H1 (cell line): ENCODE measurements around the gene CFAP141. TPM values are rescaled to one million over a fixed set of nuclear protein-coding genes. Genes with fewer than 3 reads are reported as not detected.

Experiments
- ASH2L ChIP-seq: fragments of 200-600, 300-600 bp; sonication (generic); IDR thresholded peaks from one replicate; pipeline ENCODE4 v1.7.1; 2017; ENCODE audit warnings: low read length
- ATF3 ChIP-seq: IDR thresholded peaks from 2 replicates; pipeline ENCODE4 v1.6.1; 2011; ENCODE audit warnings: low read depth, mild to moderate bottlenecking, low read length; ENCODE audit not compliant: insufficient read depth
- CHD2 ChIP-seq: IDR thresholded peaks from 2 replicates; pipeline ENCODE4 v1.6.1; 2012; ENCODE audit warnings: low read length, improper control_type of control experiment
- CTCF ChIP-seq, 3 experiments: IDR thresholded peaks; 1 replicate in 2 of 3; 2 replicates in 1 of 3; pipeline versions ENCODE4 v1.5.1 to v1.6.1; 2011; ENCODE audit warnings: low read length in 3 of 3, mild to moderate bottlenecking in 3 of 3, inconsistent platforms in 2 of 3, low read depth in 1 of 3, moderate library complexity in 1 of 3; ENCODE audit not compliant: insufficient read depth in 1 of 3; ENCODE audit errors: control extremely low read depth in 1 of 3
- HDAC2 ChIP-seq, 2 experiments: fragments of 300-600 bp in 1 of 2; sonication (generic) in 1 of 2; IDR thresholded peaks; 2 replicates each; pipeline ENCODE4 v1.6.1; 2011 to 2012; ENCODE audit warnings: low read depth in 2 of 2, low read length in 2 of 2, mild to moderate bottlenecking in 2 of 2, moderate library complexity in 2 of 2, borderline replicate concordance in 1 of 2, inconsistent platforms in 1 of 2
- RBBP5 ChIP-seq: IDR thresholded peaks from 2 replicates; pipeline ENCODE4 v1.7.1; 2012; ENCODE audit warnings: low read depth, mild to moderate bottlenecking, inconsistent platforms, low read length, moderate library complexity, borderline replicate concordance
- RXRA ChIP-seq: IDR thresholded peaks from 2 replicates; pipeline ENCODE4 v1.6.1; 2011; ENCODE audit warnings: low read depth, mild to moderate bottlenecking, low read length, moderate library complexity; ENCODE audit not compliant: insufficient read depth
- SP1 ChIP-seq: IDR thresholded peaks from 2 replicates; pipeline ENCODE4 v1.6.1; 2011; ENCODE audit warnings: low read depth, low read length
- TBP ChIP-seq: IDR thresholded peaks from 2 replicates; pipeline ENCODE4 v1.6.1; 2011; ENCODE audit warnings: low read depth, low read length, improper control_type of control experiment
- polyA plus RNA-seq, 7 experiments: library from polyadenylated mRNA; depleted of rRNA in 3 of 7; stranded (reverse) in 5 of 7; unstranded in 2 of 7; fragments of >200 nt in 5 of 7; fragments of 200-250 nt in 2 of 7; gene quantifications; 1 replicate in 5 of 7; 2 replicates in 1 of 7; 4 replicates in 1 of 7; pipeline versions ENCODE4 v1.2.1 to v1.2.3, GENCODE V29; 2011 to 2013; ENCODE audit warnings: missing spikeins in 2 of 7, mixed read lengths in 2 of 7
- total RNA-seq: library from RNA; stranded (reverse); fragmentation: NEBNext Ultra II Directional; extraction: Animal tissue kit (Norgen Biotek cat#: 25700); gene quantifications from 2 replicates; pipeline ENCODE4 v1.2.1, GENCODE V29; 2021

The CFAP141 gene
- total and polyA plus RNA-seq, 2 of the 8 experiments (the other 6 are each of a cell fraction or from before 2014, with no cell fraction given): not detected

GRCh38 chr1:154198756-154199562, 7.2 kb downstream of the CFAP141 start (continued):
- no peak for TF ChIP-seq RBBP5
- no peak for TF ChIP-seq ASH2L
- no peak for TF ChIP-seq TBP
- no peak for TF ChIP-seq CHD2
- peak; percentile 3 to 63 (median 49); a peak in 3 of 4 replicates for TF ChIP-seq CTCF (IDR thresholded peaks at IDR 0.05; ENCODE audit: control extremely low read depth in 1 of 3, insufficient read depth in 1 of 3, low read depth in 1 of 3, low read length in 3 of 3)
- no peak for TF ChIP-seq HDAC2 (IDR thresholded peaks at IDR 0.05; ENCODE audit: borderline replicate concordance in 1 of 2, low read depth in 2 of 2, low read length in 2 of 2)
- TF ChIP-seq SP1: 0 out of 2 replicates have a peak, but pooled peaks have one; percentile 12
- no peak for TF ChIP-seq ATF3
- TF ChIP-seq RXRA: no peak
